Epithelial cell of proximal tubule (primary cell): ENCODE measurements around the gene AGL. TPM values are rescaled to one million over a fixed set of nuclear protein-coding genes. Genes with fewer than 3 reads are reported as not detected.
"Not testable (repeated sequence)": the region's sequence is repeated elsewhere in the genome, so short reads cannot be mapped to it uniquely, and the experiment has no call there.

Experiments used
- DNase-seq: peaks from one replicate; pipeline ENCODE4 v3.0.0-alpha.2; 2011; ENCODE audit warnings: low read depth
- H3K4me3 ChIP-seq: 2 replicates; pipeline ENCODE4 v1.5.1; 2011; ENCODE audit warnings: low read depth, mild to moderate bottlenecking, low read length
- CTCF ChIP-seq: conservative IDR thresholded peaks from 2 replicates; pipeline ENCODE4 v1.5.1; 2012; ENCODE audit warnings: low read depth, mild to moderate bottlenecking, low read length
- total RNA-seq: library from RNA; depleted of rRNA; stranded (reverse); fragments of >200 nt; gene quantifications from 2 replicates; pipeline ENCODE4 v1.2.3, GENCODE V29; 2015

The AGL gene
- total RNA-seq, 1 donor from 2014 or later: 9.1 TPM

- no peak overlapping the region for H3K4me3 ChIP-seq
- TF ChIP-seq CTCF: no peak
- no peak for DNase-seq
These were observed 2.5 kb downstream of the AGL start for GRCh38 chr1:99852648-99853047.

- TF ChIP-seq CTCF: no peak
These were observed 5.8 kb downstream of the AGL start for GRCh38 chr1:99855914-99856450.

GRCh38 chr1:99857041-99857440, 6.9 kb downstream of the AGL start:
- H3K4me3 ChIP-seq, DNase-seq: not testable (repeated sequence)

More at GRCh38 chr1:99855914-99856450, 5.8 kb downstream of the AGL start:
- H3K4me3 ChIP-seq: no peak overlapping the region
- DNase-seq: no peak

- DNase-seq: no peak
- TF ChIP-seq CTCF: no peak
- no peak overlapping the region for H3K4me3 ChIP-seq
These were observed 8.1 kb downstream of the AGL start for GRCh38 chr1:99858286-99858685.

- no peak overlapping the region for H3K4me3 ChIP-seq
- no peak for DNase-seq
- no peak for TF ChIP-seq CTCF
These were observed 8.7 kb downstream of the AGL start for GRCh38 chr1:99858881-99859280.

- DNase-seq: no peak
- no peak for TF ChIP-seq CTCF
- H3K4me3 ChIP-seq: no peak overlapping the region
These were observed 10.5 kb downstream of the AGL start for GRCh38 chr1:99860703-99861102.

GRCh38 chr1:99867682-99868081, 17.5 kb downstream of the AGL start:
- no peak overlapping the region for H3K4me3 ChIP-seq
- TF ChIP-seq CTCF: no peak
- no peak for DNase-seq

GRCh38 chr1:99869304-99869703, 19.1 kb downstream of the AGL start:
- TF ChIP-seq CTCF: no peak
- DNase-seq: no peak
- H3K4me3 ChIP-seq: no peak overlapping the region
